KMS-11 (cell line): ENCODE measurements around the gene POLR3G.

ENCODE experiments used
- H2AFZ ChIP-seq: fragments of 200-600 bp; sonication (generic); 2 replicates; pipeline ENCODE4 v1.6.1; 2016; ENCODE audit warnings: antibody characterized with exemption, mixed run types, low read depth
- H3K27ac ChIP-seq: fragments of 200-600 bp; sonication (generic); 2 replicates; pipeline ENCODE4 v1.6.1; 2016; ENCODE audit warnings: mild to moderate bottlenecking, mixed run types
- H3K27me3 ChIP-seq: fragments of 200-600 bp; sonication (generic); 2 replicates; pipeline ENCODE4 v1.6.1; 2017; ENCODE audit warnings: mild to moderate bottlenecking, low read depth, mixed run types, moderate library complexity; ENCODE audit not compliant: insufficient read depth
- H3K36me3 ChIP-seq: fragments of 200-600 bp; sonication (generic); 2 replicates; pipeline ENCODE4 v1.6.1; 2017; ENCODE audit warnings: mild to moderate bottlenecking, mixed run types; ENCODE audit not compliant: insufficient read depth
- H3K4me1 ChIP-seq: fragments of 200-600 bp; sonication (generic); 2 replicates; pipeline ENCODE4 v1.6.1; 2016; ENCODE audit warnings: mild to moderate bottlenecking, low read depth, mixed run types; ENCODE audit not compliant: poor library complexity, severe bottlenecking
- H3K4me2 ChIP-seq: fragments of 200-600 bp; sonication (generic); 2 replicates; pipeline ENCODE4 v1.7.0; 2016; ENCODE audit warnings: mild to moderate bottlenecking, mixed run types
- H3K4me3 ChIP-seq: fragments of 200-600 bp; sonication (generic); IDR thresholded peaks from 2 replicates; pipeline ENCODE4 v1.6.1; 2017; ENCODE audit warnings: low read depth, low read length, mixed read lengths; ENCODE audit not compliant: insufficient read depth
- H3K79me2 ChIP-seq: fragments of 200-600 bp; sonication (generic); 2 replicates; pipeline ENCODE4 v1.6.1; 2016; ENCODE audit warnings: low read depth, mixed run types; ENCODE audit not compliant: insufficient read depth
- H3K9ac ChIP-seq: fragments of 200-600 bp; sonication (generic); 2 replicates; pipeline ENCODE4 v1.6.1; 2016; ENCODE audit warnings: mild to moderate bottlenecking, mixed run types
- H4K20me1 ChIP-seq: fragments of 200-600 bp; sonication (generic); 2 replicates; pipeline ENCODE4 v1.6.1; 2016; ENCODE audit warnings: mild to moderate bottlenecking, mixed run types; ENCODE audit not compliant: insufficient read depth
- TF ChIP-seq, protein P1 (sequence below): fragments of 200-600 bp; sonication (generic); conservative IDR thresholded peaks from 2 replicates; pipeline ENCODE4 v1.6.1; 2017; ENCODE audit warnings: low read depth, mild to moderate bottlenecking, antibody characterized with exemption, low read length, moderate library complexity, mixed read lengths

The POLR3G gene

DNA sequence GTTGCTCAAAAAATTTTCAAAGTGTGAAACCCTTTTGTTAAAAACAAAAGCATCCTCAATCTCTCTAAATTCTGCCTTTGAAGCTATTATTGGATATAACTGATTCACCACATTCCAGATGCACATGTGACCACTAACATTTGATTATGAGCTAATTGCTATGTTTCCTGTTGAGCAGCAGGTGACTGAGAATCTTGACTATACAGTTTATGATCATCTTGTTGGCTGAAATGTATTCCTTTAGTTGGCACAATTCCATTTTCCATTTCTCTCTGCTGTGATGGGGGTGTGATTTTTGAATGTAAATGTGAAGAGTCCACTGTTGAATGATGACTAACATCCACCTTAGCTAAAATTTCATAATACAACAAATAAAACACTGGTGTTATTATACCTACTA is 44.0 kb downstream of the POLR3G start:
- TF ChIP-seq, protein P1, sequence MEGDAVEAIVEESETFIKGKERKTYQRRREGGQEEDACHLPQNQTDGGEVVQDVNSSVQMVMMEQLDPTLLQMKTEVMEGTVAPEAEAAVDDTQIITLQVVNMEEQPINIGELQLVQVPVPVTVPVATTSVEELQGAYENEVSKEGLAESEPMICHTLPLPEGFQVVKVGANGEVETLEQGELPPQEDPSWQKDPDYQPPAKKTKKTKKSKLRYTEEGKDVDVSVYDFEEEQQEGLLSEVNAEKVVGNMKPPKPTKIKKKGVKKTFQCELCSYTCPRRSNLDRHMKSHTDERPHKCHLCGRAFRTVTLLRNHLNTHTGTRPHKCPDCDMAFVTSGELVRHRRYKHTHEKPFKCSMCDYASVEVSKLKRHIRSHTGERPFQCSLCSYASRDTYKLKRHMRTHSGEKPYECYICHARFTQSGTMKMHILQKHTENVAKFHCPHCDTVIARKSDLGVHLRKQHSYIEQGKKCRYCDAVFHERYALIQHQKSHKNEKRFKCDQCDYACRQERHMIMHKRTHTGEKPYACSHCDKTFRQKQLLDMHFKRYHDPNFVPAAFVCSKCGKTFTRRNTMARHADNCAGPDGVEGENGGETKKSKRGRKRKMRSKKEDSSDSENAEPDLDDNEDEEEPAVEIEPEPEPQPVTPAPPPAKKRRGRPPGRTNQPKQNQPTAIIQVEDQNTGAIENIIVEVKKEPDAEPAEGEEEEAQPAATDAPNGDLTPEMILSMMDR = no peak
- Histone ChIP-seq H3K27ac (peak overlapping the region; percentile 12; the same call in 1 of the 2 replicates), H3K4me3 (no peak overlapping the region), H3K9ac (no peak overlapping the region), H2AFZ (no peak overlapping the region), H3K27me3 (no peaks in the 10 kb centered on the region), H3K4me2 (peak overlapping the region; percentile 31), H3K4me1 (peaks cover 25% of the 10 kb centered on the region), H3K79me2 (no peaks in the 10 kb centered on the region), H4K20me1 (no peaks in the 10 kb centered on the region), H3K36me3 (no peaks in the 10 kb centered on the region)

DNA sequence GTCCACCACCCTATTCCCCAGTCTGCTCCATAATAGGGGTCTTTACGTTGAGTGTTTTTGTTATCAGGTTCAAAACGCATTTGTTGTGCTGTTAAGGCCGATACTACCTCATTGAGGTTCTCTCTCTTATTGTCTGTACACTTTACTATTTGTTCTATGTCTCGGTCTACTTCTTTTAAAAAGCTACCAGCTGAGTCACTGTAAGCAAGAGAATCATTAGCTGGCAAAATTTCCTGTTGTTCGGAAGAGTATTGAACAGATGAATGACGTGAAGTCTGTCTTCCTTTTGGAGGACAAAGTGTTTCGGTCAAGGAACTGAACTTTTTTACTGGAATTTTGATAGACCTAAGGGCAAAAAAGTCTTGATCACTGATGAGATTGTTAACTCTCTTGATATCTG is 44.4 kb downstream of the POLR3G start:
- Histone ChIP-seq H3K27ac (peak overlapping the region; percentile 12; the same call in 1 of the 2 replicates), H3K9ac (no peak overlapping the region), H3K27me3 (no peaks in the 10 kb centered on the region), H3K4me2 (peak overlapping the region; percentile 31), H3K79me2 (no peaks in the 10 kb centered on the region), H3K4me1 (peaks cover 25% of the 10 kb centered on the region), H3K4me3 (no peak overlapping the region), H4K20me1 (no peaks in the 10 kb centered on the region), H2AFZ (no peak overlapping the region), H3K36me3 (no peaks in the 10 kb centered on the region)
- TF ChIP-seq, protein P1 = no peak

DNA sequence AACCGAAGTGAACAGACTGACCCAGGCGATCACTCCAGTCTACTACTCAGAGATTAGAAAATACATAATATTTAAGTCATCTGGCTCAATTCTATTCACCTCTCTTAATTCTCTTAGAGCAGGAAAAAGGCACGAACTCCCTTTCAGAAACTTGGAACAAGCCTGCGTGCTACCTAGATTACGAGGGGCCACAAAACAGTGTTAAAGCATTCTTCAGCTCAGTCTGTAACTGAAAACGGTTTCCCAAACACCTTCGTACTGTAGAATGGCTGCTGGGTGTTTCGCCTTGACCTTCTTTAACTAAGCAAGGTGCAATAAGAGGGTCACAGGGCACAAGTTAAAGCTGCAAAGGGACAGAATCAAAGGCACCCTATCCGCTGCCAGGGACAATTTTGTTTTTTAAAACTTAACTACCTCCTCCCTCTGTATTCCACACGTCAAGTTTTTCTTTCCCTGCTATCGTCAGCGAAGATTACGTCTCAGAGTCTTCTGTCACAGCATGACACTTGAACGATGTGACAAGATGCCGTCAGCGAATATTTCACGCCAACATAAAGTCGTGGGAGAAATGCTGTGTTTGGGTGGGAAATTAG is 54.0 kb downstream of the POLR3G start:
- Histone ChIP-seq H4K20me1 (peaks cover 4% of the 10 kb centered on the region; the same call in 1 of the 2 replicates), H3K4me2 (peak overlapping the region; percentile 60), H3K4me1 (peaks cover 30% of the 10 kb centered on the region), H3K9ac (peak overlapping the region; percentile 86), H3K27me3 (no peaks in the 10 kb centered on the region), H3K4me3 (peak overlapping the region; percentile 52), H2AFZ (peak overlapping the region; percentile 91), H3K36me3 (0 out of 2 replicates have a peak, but pooled peaks cover 4% of the 10 kb centered on the region), H3K27ac (peak overlapping the region; percentile 36), H3K79me2 (peaks cover 40% of the 10 kb centered on the region)
- TF ChIP-seq, protein P1 = no peak

DNA sequence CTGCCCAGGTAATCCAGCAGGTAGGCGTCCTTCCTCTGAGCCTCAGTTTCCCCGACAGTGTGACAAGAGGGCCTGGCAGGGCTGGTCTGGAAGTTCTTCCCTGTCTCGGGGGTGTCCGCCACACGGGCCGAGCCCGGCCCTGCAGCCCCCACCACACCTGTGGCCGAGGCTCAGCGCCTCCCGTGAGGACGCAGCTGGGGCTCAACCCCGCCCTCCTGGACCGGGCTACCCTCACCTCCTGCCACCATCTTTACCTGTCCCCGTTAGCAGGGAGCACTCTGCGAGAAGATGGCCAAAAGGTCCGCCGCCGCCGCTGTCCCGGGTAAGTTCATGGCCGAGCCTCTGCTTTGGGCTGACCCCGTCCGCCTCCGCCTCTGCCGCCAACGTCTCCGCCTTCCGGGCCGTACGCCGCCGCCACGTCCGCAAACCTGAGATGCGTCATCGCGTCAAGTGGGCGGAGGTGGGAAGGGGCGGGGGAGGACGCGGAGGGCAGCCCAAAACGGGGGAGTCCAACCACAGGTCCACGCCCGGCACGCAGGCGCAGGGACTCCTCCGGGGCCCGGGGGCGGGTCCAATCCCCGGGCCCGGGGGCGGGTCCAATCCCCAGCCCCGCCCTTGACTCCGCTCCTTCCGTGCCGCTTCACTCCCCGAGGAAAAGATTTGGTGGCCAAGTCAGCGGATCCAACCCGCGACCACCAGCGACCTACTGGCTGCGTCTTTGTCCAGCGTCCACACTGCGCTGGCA is 54.7 kb downstream of the POLR3G start, which contains the start of gene LYSMD3:
Gene LYSMD3, minus strand, starts transcription at position 391 of the 745 bp plus-strand sequence. CDS start 4,295 bp downstream, outside the sequence.
- Histone ChIP-seq H4K20me1 (peaks cover 4% of the 10 kb centered on the region; the same call in 1 of the 2 replicates), H3K4me3 (peak within 1 kb of the TSS; percentile 52), H3K9ac (peak within 1 kb of the TSS; percentile 86), H3K79me2 (peaks cover 40% of the 10 kb centered on the region), H3K4me2 (peak within 1 kb of the TSS; percentile 60), H3K27me3 (no peaks in the 10 kb centered on the region), H3K27ac (peak within 1 kb of the TSS; percentile 64), H3K36me3 (0 out of 2 replicates have a peak, but pooled peaks cover 4% of the 10 kb centered on the region), H2AFZ (peak within 1 kb of the TSS; percentile 91), H3K4me1 (peaks cover 30% of the 10 kb centered on the region)
- TF ChIP-seq, protein P1 = no peak
